Coronary artery (tissue), 2 donors: Measurements from ENCODE around the gene OR10R2.

Experiments used
- DNase-seq: peaks from one replicate; pipeline ENCODE4 v3.0.0-alpha.2; 2017; ENCODE audit warnings: low spot score
- H3K27ac ChIP-seq, 2 donors: fragments of 200-600 bp; sonication (generic); one replicate each; pipeline ENCODE4 v1.5.1; 2016 to 2019
- H3K4me3 ChIP-seq: fragments of 200-600 bp; sonication (generic); 2 replicates; pipeline ENCODE4 v1.5.1; 2016; ENCODE audit warnings: mild to moderate bottlenecking, moderate library complexity
- TF ChIP-seq, protein P1 (sequence below): fragments of 200-600 bp; sonication (generic); IDR thresholded peaks from one replicate; pipeline ENCODE4 v1.5.1; 2019; ENCODE audit warnings: antibody characterized with exemption

Gene OR10R2

DNA sequence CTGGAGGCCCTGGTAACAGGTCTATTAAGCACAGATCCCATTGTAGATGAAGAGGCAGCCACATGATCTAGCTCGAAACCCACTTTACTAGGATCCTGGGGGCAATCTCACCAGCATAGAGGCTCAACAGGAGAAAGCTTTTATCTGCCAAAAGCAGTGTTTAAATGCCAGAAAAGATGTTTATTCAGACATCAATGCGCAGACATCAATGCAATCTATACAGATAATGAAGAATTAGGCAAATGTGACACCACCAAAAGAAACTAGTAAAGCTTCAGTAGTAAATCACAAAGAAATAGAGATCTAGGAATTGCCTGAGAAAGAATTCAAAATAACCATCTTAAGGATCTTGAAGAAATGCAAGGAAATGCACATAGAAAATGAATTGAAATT, 49.6 kb downstream of the OR10R2 start:
- Histone ChIP-seq H3K4me3 (no peak overlapping the region), H3K27ac (no peak overlapping the region)
- TF ChIP-seq, protein P1, sequence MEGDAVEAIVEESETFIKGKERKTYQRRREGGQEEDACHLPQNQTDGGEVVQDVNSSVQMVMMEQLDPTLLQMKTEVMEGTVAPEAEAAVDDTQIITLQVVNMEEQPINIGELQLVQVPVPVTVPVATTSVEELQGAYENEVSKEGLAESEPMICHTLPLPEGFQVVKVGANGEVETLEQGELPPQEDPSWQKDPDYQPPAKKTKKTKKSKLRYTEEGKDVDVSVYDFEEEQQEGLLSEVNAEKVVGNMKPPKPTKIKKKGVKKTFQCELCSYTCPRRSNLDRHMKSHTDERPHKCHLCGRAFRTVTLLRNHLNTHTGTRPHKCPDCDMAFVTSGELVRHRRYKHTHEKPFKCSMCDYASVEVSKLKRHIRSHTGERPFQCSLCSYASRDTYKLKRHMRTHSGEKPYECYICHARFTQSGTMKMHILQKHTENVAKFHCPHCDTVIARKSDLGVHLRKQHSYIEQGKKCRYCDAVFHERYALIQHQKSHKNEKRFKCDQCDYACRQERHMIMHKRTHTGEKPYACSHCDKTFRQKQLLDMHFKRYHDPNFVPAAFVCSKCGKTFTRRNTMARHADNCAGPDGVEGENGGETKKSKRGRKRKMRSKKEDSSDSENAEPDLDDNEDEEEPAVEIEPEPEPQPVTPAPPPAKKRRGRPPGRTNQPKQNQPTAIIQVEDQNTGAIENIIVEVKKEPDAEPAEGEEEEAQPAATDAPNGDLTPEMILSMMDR, result no peak
- DNase-seq, result no peak

DNA sequence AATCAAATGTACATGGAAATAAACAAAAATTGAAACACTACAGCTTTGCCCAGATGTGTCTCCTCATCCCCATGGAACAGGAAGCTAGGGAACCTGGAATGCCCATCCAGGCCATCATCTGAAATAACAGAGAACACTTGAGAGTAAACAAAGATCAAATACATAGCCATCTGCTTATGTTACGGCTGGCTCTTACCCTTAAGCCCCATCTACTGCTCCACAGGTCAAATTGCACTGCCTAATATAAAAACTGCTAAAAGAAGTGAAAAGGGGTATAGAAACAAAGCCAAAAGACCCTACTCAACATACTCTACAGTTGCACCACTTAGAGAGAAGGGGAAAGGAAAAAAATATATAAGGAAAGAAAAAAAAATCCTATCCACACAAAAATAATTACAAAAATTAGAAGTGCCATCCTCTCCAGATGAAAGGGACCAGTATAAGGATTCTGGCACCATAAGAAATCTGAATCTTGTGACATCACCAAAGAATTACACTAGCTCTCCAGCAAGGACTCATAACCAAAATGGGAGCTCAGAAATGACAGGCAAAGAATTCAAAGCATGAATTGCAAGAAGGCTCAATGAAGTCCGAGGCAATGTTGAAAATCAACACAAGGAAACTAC, 55.3 kb downstream of the OR10R2 start:
- Histone ChIP-seq H3K4me3 (no peak overlapping the region), H3K27ac (no peak overlapping the region)
- TF ChIP-seq, protein P1, result no peak
- no peak for DNase-seq
